Caco-2 (cell line): Measurements from ENCODE around the gene KLHL36. TPM values are rescaled to one million over a fixed set of nuclear protein-coding genes. Genes with fewer than 3 reads are reported as not detected.

ENCODE experiments used
- BruUV-seq: library from RNA; stranded (reverse); fragments of 400-500 nt; replicated peaks from 2 replicates; lab custom pipeline; 2021; lab: Mats Ljungman, UMichigan
- CTCF ChIA-PET: fragments of 300-600 bp; sonication (Branson Sonifier 250); formaldehyde crosslinking; loops from one replicate; lab custom pipeline; 2022; ENCODE audit warnings: antibody characterized with exemption; lab: Charles Lee
- POLR2A ChIA-PET: fragments of 300-600 bp; sonication (Branson Sonifier 250); formaldehyde crosslinking; loops from one replicate; lab custom pipeline; 2022; ENCODE audit warnings: antibody characterized with exemption; lab: Charles Lee
- DNase-seq, 2 experiments: peaks; one replicate each; pipeline versions ENCODE4 v3.0.0 to v3.0.0-alpha.2; 2020 to 2022
- H3K27me3 ChIP-seq: replicated peaks from 2 replicates; pipeline ENCODE4 v1.6.0; 2011; ENCODE audit warnings: low read length; ENCODE audit not compliant: control insufficient read depth, insufficient read depth
- H3K36me3 ChIP-seq: 2 replicates; pipeline ENCODE4 v1.5.1; 2011; ENCODE audit warnings: low read length; ENCODE audit not compliant: control insufficient read depth, insufficient read depth
- H3K4me1 ChIP-seq: fragments of 250-450 bp; sonication (Bioruptor Pico); 2 replicates; pipeline ENCODE4 v1.5.1; 2020; ENCODE audit warnings: mild to moderate bottlenecking
- H3K4me3 ChIP-seq: 2 replicates; pipeline ENCODE4 v1.5.1; 2011; ENCODE audit warnings: low read depth, mild to moderate bottlenecking, control low read depth, low read length
- H3K9me3 ChIP-seq: fragments of 250-450 bp; sonication (Bioruptor Pico); 2 replicates; pipeline ENCODE4 v1.5.1; 2020; ENCODE audit warnings: mild to moderate bottlenecking, moderate library complexity
- H3K27ac Mint-ChIP-seq: one replicate; pipeline ENCODE4 v1.8.0; 2022; ENCODE audit warnings: mixed read lengths; ENCODE audit not compliant: unreplicated experiment
- H3K27me3 Mint-ChIP-seq: one replicate; pipeline ENCODE4 v1.8.0; 2022; ENCODE audit warnings: mixed read lengths; ENCODE audit not compliant: insufficient read depth, unreplicated experiment
- H3K36me3 Mint-ChIP-seq: one replicate; pipeline ENCODE4 v1.8.0; 2022; ENCODE audit warnings: mild to moderate bottlenecking, mixed read lengths; ENCODE audit not compliant: insufficient read depth, unreplicated experiment
- H3K4me1 Mint-ChIP-seq: one replicate; pipeline ENCODE4 v1.8.0; 2022; ENCODE audit warnings: low read depth, mixed read lengths; ENCODE audit not compliant: unreplicated experiment
- H3K4me3 Mint-ChIP-seq: one replicate; pipeline ENCODE4 v1.8.0; 2022; ENCODE audit warnings: mild to moderate bottlenecking, moderate library complexity, mixed read lengths; ENCODE audit not compliant: unreplicated experiment
- H3K9me3 Mint-ChIP-seq: one replicate; pipeline ENCODE4 v1.8.0; 2022; ENCODE audit warnings: mixed read lengths; ENCODE audit not compliant: unreplicated experiment
- intact Hi-C: fragments of 100-400 bp; cut with micrococcal nuclease; formaldehyde crosslinking; loops from one replicate; pipeline ENCODE4 v1.10.0; 2022; ENCODE audit not compliant: unreplicated experiment
- total RNA-seq: library from RNA; stranded (reverse); gene quantifications from 2 replicates; pipeline ENCODE4 v1.2.3, GENCODE V29; 2022
- TF ChIP-seq, protein P1 (sequence below), 2 experiments: fragments of 200-600 bp in 1 of 2; IDR thresholded peaks; 1 replicate in 1 of 2; 2 replicates in 1 of 2; pipeline versions ENCODE4 v1.5.1 to v1.8.0; 2011 to 2022; ENCODE audit warnings: antibody characterized with exemption in 1 of 2, control low read depth in 1 of 2, inconsistent platforms in 1 of 2, low read depth in 1 of 2, low read length in 1 of 2, mild to moderate bottlenecking in 1 of 2, moderate library complexity in 1 of 2; ENCODE audit not compliant: insufficient read depth in 1 of 2, severe bottlenecking in 1 of 2, unreplicated experiment in 1 of 2

The KLHL36 gene
- total RNA-seq, 1 experiment from 2014 or later, result 70.2 TPM

- H3K36me3 Mint-ChIP-seq, result peaks cover 17% of the 10 kb centered on the region
- DNase-seq, result no peak
- no TSS peak for BruUV-seq
- no peaks in the 10 kb centered on the region for H3K27me3 Mint-ChIP-seq
- Histone ChIP-seq H3K9me3 (no peaks in the 10 kb centered on the region), H3K36me3 (no peaks in the 10 kb centered on the region), H3K4me1 (no peaks in the 10 kb centered on the region), H3K27me3 (no peaks in the 10 kb centered on the region), H3K4me3 (no peak overlapping the region)
- H3K9me3 Mint-ChIP-seq, result no peaks in the 10 kb centered on the region
- H3K4me3 Mint-ChIP-seq, result no peak overlapping the region
- intact Hi-C loops, result no loop called here
- ChIA-PET POLR2A (no interaction called here), CTCF (interaction anchor here (2.8 kb wide), 1 partner anchor 58 kb away, joined by 11 read pairs; no protein-coding TSS in a partner anchor)
- H3K4me1 Mint-ChIP-seq, result no peaks in the 10 kb centered on the region
- TF ChIP-seq, protein P1, sequence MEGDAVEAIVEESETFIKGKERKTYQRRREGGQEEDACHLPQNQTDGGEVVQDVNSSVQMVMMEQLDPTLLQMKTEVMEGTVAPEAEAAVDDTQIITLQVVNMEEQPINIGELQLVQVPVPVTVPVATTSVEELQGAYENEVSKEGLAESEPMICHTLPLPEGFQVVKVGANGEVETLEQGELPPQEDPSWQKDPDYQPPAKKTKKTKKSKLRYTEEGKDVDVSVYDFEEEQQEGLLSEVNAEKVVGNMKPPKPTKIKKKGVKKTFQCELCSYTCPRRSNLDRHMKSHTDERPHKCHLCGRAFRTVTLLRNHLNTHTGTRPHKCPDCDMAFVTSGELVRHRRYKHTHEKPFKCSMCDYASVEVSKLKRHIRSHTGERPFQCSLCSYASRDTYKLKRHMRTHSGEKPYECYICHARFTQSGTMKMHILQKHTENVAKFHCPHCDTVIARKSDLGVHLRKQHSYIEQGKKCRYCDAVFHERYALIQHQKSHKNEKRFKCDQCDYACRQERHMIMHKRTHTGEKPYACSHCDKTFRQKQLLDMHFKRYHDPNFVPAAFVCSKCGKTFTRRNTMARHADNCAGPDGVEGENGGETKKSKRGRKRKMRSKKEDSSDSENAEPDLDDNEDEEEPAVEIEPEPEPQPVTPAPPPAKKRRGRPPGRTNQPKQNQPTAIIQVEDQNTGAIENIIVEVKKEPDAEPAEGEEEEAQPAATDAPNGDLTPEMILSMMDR (IDR thresholded peaks at IDR 0.05; ENCODE audit: insufficient read depth in 1 of 2, low read depth in 1 of 2, low read length in 1 of 2, severe bottlenecking in 1 of 2, unreplicated experiment in 1 of 2), result no peak
- no peak overlapping the region for H3K27ac Mint-ChIP-seq
Observed at GRCh38 chr16:84667600-84668309, 19.4 kb downstream of the KLHL36 start.

- TF ChIP-seq, protein P1 (IDR thresholded peaks at IDR 0.05; ENCODE audit: insufficient read depth in 1 of 2, low read depth in 1 of 2, low read length in 1 of 2, severe bottlenecking in 1 of 2, unreplicated experiment in 1 of 2), result no peak
- POLR2A ChIA-PET, result interaction anchor here (0.5 kb wide), 1 partner anchor 23 kb away, joined by 5 read pairs; no protein-coding TSS in a partner anchor
- H3K4me3 ChIP-seq, result no peak overlapping the region
- H3K4me1 ChIP-seq, result no peaks in the 10 kb centered on the region
- CTCF ChIA-PET, result interaction anchor here (0.6 to 2.8 kb wide), 5 partner anchors 56 to 461 kb away, joined by 3 to 11 read pairs (median 4); no protein-coding TSS in a partner anchor
- Mint-ChIP-seq H3K27ac (no peak overlapping the region), H3K4me1 (no peaks in the 10 kb centered on the region), H3K36me3 (peaks cover 6% of the 10 kb centered on the region), H3K27me3 (no peaks in the 10 kb centered on the region), H3K9me3 (no peaks in the 10 kb centered on the region), H3K4me3 (no peak overlapping the region)
- BruUV-seq, result no TSS peak
- intact Hi-C loops, result no loop called here
- no peaks in the 10 kb centered on the region for H3K27me3 ChIP-seq
- no peak for DNase-seq
- no peaks in the 10 kb centered on the region for H3K9me3 ChIP-seq
- H3K36me3 ChIP-seq, result no peaks in the 10 kb centered on the region
Observed at GRCh38 chr16:84670063-84670462, 21.8 kb downstream of the KLHL36 start.

- no peaks in the 10 kb centered on the region for H3K36me3 Mint-ChIP-seq
- H3K4me1 Mint-ChIP-seq, result no peaks in the 10 kb centered on the region
- Histone ChIP-seq H3K36me3 (no peaks in the 10 kb centered on the region), H3K4me3 (no peak overlapping the region), H3K4me1 (peaks cover 3% of the 10 kb centered on the region; the same call in 1 of the 2 replicates), H3K27me3 (no peaks in the 10 kb centered on the region), H3K9me3 (no peaks in the 10 kb centered on the region)
- no peak overlapping the region for H3K27ac Mint-ChIP-seq
- POLR2A ChIA-PET, result interaction anchor here (0.8 kb wide), 1 partner anchor 53 kb away, joined by 3 read pairs; no protein-coding TSS in a partner anchor
- intact Hi-C loops, result loop anchor here (1.0 kb wide), 2 partner anchors 54 to 66 kb away; no protein-coding TSS in a partner anchor
- BruUV-seq, result no TSS peak
- H3K9me3 Mint-ChIP-seq, result no peaks in the 10 kb centered on the region
- H3K4me3 Mint-ChIP-seq, result no peak overlapping the region
- TF ChIP-seq, protein P1 (IDR thresholded peaks at IDR 0.05; ENCODE audit: insufficient read depth in 1 of 2, low read depth in 1 of 2, low read length in 1 of 2, severe bottlenecking in 1 of 2, unreplicated experiment in 1 of 2), result peak; percentile 97 to 98
- peak; percentile 81 to 89 for DNase-seq
- no peaks in the 10 kb centered on the region for H3K27me3 Mint-ChIP-seq
- CTCF ChIA-PET, result interaction anchor here (0.6 to 2.2 kb wide), 29 partner anchors 9 to 486 kb away, joined by 3 to 51 read pairs (median 3); partner anchors contain the start of genes KLHL36 and TAF1C
Observed at GRCh38 chr16:84672276-84673202, 24.2 kb downstream of the KLHL36 start.
